Measurements from ENCODE around the gene TTLL11. TPM values are rescaled to one million over a fixed set of nuclear protein-coding genes. Genes with fewer than 3 reads are reported as not detected.

TTLL11 gene
- total RNA-seq, 1 donor = 6.2 TPM

DNA sequence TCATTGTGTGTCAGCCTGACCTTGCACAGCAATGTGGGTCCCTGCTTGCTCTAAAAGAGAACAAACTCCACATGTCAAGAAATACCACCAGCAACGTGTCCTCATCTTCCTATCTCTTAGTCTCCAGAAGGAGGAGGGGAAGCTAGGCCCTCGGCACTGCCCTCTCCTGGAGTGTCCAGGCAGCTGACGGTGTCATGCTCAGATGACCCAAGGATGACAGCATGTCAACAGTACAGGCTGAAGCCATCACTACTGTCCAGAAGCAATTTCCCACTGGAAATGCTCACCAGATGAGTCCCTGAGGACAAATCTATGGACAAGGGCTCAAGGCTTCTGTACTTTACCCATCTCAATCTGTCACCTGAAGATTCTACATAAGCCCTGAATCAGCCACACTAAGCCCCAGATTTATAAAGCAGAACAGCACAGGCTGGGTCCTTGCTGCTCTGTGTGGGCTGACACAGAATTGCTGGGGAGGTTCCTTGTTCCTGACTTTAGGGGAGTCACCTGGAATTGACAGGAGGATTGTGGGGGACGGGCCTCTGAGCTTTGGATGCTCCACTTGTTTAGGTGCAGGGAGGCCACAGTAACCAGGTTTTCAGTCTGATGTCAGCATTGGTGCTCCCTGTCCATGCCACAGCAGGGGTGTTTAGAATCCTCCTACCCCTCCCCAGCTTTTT is 231.5 kb downstream of the TTLL11 start:
- peaks cover 24% of the 10 kb centered on the region for H3K4me1 ChIP-seq (ENCODE audit: insufficient read depth, low read length)
- TF ChIP-seq, protein P1, sequence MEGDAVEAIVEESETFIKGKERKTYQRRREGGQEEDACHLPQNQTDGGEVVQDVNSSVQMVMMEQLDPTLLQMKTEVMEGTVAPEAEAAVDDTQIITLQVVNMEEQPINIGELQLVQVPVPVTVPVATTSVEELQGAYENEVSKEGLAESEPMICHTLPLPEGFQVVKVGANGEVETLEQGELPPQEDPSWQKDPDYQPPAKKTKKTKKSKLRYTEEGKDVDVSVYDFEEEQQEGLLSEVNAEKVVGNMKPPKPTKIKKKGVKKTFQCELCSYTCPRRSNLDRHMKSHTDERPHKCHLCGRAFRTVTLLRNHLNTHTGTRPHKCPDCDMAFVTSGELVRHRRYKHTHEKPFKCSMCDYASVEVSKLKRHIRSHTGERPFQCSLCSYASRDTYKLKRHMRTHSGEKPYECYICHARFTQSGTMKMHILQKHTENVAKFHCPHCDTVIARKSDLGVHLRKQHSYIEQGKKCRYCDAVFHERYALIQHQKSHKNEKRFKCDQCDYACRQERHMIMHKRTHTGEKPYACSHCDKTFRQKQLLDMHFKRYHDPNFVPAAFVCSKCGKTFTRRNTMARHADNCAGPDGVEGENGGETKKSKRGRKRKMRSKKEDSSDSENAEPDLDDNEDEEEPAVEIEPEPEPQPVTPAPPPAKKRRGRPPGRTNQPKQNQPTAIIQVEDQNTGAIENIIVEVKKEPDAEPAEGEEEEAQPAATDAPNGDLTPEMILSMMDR (IDR thresholded peaks at IDR 0.05; ENCODE audit: extremely low read depth, low read depth, low read length) = peak; percentile 50
- H3K27me3 ChIP-seq (ENCODE audit: insufficient read depth, low read length) = no peaks in the 10 kb centered on the region
- H4K20me1 ChIP-seq (ENCODE audit: insufficient read depth, low read length) = no peaks in the 10 kb centered on the region
- H3K9me3 ChIP-seq (ENCODE audit: low read depth, low read length) = no peaks in the 10 kb centered on the region
- H3K79me2 ChIP-seq (ENCODE audit: insufficient read depth, low read length) = no peaks in the 10 kb centered on the region
- no peak overlapping the region for H3K4me3 ChIP-seq (ENCODE audit: insufficient read depth, low read length)
- no peaks in the 10 kb centered on the region for H3K36me3 ChIP-seq (ENCODE audit: insufficient read depth, low read length)
- no peak overlapping the region for H3K4me2 ChIP-seq (ENCODE audit: insufficient read depth, low read length)
- no peak overlapping the region for H2AFZ ChIP-seq (ENCODE audit: low read length)
- no peak for DNase-seq (ENCODE audit: insufficient read length, low spot score, missing footprints)
- H3K27ac ChIP-seq (ENCODE audit: low read depth, low read length) = no peak overlapping the region

DNA sequence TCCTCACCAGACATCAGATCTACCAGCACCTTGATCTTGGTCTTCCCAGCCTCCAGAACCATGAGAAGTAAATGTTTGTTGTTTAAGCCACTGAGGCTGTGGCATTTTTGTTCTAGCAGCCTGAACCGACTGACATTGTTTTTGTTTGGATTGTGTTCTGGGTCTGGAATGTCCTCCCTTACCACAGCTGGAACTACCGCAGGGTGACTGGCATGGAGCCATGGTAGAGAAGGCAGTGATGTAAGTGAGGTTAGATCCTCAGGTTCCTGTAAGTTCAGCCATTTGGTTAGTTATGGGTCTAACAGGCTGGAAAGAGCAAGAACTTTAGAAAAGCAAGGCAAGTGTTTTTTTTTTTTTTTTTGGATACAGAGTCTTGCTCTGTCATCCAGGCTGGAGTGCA is 232.4 kb downstream of the TTLL11 start:
- Histone ChIP-seq H3K79me2 (ENCODE audit: insufficient read depth, low read length) (no peaks in the 10 kb centered on the region), H3K27ac (ENCODE audit: low read depth, low read length) (no peak overlapping the region), H4K20me1 (ENCODE audit: insufficient read depth, low read length) (no peaks in the 10 kb centered on the region), H2AFZ (ENCODE audit: low read length) (no peak overlapping the region), H3K4me2 (ENCODE audit: insufficient read depth, low read length) (no peak overlapping the region), H3K36me3 (ENCODE audit: insufficient read depth, low read length) (no peaks in the 10 kb centered on the region), H3K9me3 (ENCODE audit: low read depth, low read length) (no peaks in the 10 kb centered on the region), H3K4me3 (ENCODE audit: insufficient read depth, low read length) (no peak overlapping the region), H3K4me1 (ENCODE audit: insufficient read depth, low read length) (peaks cover 24% of the 10 kb centered on the region), H3K27me3 (ENCODE audit: insufficient read depth, low read length) (no peaks in the 10 kb centered on the region)
- peak; percentile 90 for DNase-seq (ENCODE audit: insufficient read length, low spot score, missing footprints)
- TF ChIP-seq, protein P1 (IDR thresholded peaks at IDR 0.05; ENCODE audit: extremely low read depth, low read depth, low read length) = no peak

DNA sequence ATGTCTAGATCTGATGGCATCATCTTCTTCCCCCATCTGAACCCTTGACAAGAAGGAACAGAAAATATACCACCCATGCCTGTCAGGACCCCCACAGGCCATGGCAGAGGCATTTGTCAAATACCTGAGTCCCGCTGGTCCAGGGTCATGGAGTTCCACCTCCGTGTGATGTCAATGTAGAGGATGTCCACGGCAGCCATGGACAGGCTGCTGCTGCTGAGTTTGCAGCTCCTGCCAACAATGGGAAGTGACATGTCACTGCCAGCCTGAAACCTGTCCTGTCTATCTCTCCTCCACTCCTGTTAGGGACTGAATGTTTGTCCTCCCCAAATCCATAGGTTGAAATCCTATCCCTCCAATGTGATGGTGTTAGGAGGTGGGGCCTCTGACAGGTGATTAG is 232.9 kb downstream of the TTLL11 start:
- no peak overlapping the region for H2AFZ ChIP-seq (ENCODE audit: low read length)
- H3K79me2 ChIP-seq (ENCODE audit: insufficient read depth, low read length) = no peaks in the 10 kb centered on the region
- TF ChIP-seq, protein P1 (IDR thresholded peaks at IDR 0.05; ENCODE audit: extremely low read depth, low read depth, low read length) = no peak
- no peak overlapping the region for H3K27ac ChIP-seq (ENCODE audit: low read depth, low read length)
- peaks cover 24% of the 10 kb centered on the region for H3K4me1 ChIP-seq (ENCODE audit: insufficient read depth, low read length)
- H3K4me3 ChIP-seq (ENCODE audit: insufficient read depth, low read length) = no peak overlapping the region
- no peak overlapping the region for H3K4me2 ChIP-seq (ENCODE audit: insufficient read depth, low read length)
- H3K9me3 ChIP-seq (ENCODE audit: low read depth, low read length) = no peaks in the 10 kb centered on the region
- H4K20me1 ChIP-seq (ENCODE audit: insufficient read depth, low read length) = no peaks in the 10 kb centered on the region
- DNase-seq (ENCODE audit: insufficient read length, low spot score, missing footprints) = no peak
- H3K36me3 ChIP-seq (ENCODE audit: insufficient read depth, low read length) = no peaks in the 10 kb centered on the region
- no peaks in the 10 kb centered on the region for H3K27me3 ChIP-seq (ENCODE audit: insufficient read depth, low read length)

DNA sequence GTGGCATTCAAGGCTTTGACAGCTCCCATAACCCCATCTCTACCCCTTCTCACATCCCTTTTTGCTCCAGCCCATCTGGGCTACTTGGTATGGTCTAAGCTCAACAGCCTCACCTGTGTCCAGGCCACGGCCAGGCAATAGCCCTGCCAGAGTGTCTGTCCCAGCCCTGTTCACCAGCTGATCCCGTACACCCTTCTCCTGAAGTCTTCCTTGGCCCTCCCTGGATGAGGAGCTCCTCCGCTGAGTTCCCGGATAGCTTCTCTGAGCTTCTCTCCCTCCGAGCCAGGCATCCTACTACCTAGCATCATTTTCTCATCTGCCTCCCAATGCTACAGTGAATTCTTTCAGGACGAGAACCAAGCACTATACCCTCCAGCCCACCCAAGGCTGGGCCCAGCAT is 233.5 kb downstream of the TTLL11 start:
- Histone ChIP-seq H3K27me3 (ENCODE audit: insufficient read depth, low read length) (no peaks in the 10 kb centered on the region), H3K36me3 (ENCODE audit: insufficient read depth, low read length) (no peaks in the 10 kb centered on the region), H3K79me2 (ENCODE audit: insufficient read depth, low read length) (no peaks in the 10 kb centered on the region), H3K4me3 (ENCODE audit: insufficient read depth, low read length) (no peak overlapping the region), H4K20me1 (ENCODE audit: insufficient read depth, low read length) (no peaks in the 10 kb centered on the region), H2AFZ (ENCODE audit: low read length) (no peak overlapping the region), H3K4me1 (ENCODE audit: insufficient read depth, low read length) (peaks cover 23% of the 10 kb centered on the region), H3K9me3 (ENCODE audit: low read depth, low read length) (no peaks in the 10 kb centered on the region), H3K4me2 (ENCODE audit: insufficient read depth, low read length) (no peak overlapping the region), H3K27ac (ENCODE audit: low read depth, low read length) (no peak overlapping the region)
- TF ChIP-seq, protein P1 (IDR thresholded peaks at IDR 0.05; ENCODE audit: extremely low read depth, low read depth, low read length) = no peak
- no peak for DNase-seq (ENCODE audit: insufficient read length, low spot score, missing footprints)
